GM23338 (cell line): ENCODE measurements around the gene GNB3. TPM values are rescaled to one million over a fixed set of nuclear protein-coding genes. Genes with fewer than 3 reads are reported as not detected.
"Not testable (repeated sequence)": the region's sequence is repeated elsewhere in the genome, so short reads cannot be mapped to it uniquely, and the experiment has no call there.

Source experiments
- ATAC-seq: fragments of 200-7000 bp; cut with Tn5 transposase; 3 replicates; pipeline ENCODE4 v1.9.1; 2020
- DNase-seq: peaks from one replicate; pipeline ENCODE4 v3.0.0-alpha.2; 2015; ENCODE audit warnings: low spot score
- H2AFZ ChIP-seq: fragments of 200-600 bp; sonication (generic); 2 replicates; pipeline ENCODE4 v1.8.0; 2016; ENCODE audit warnings: antibody characterized with exemption, mild to moderate bottlenecking, moderate library complexity
- H3F3A ChIP-seq: fragments of 200-600 bp; sonication (generic); replicated peaks from 2 replicates; pipeline ENCODE4 v1.8.0; 2017; ENCODE audit warnings: antibody characterized with exemption, mixed run types, low read depth
- H3K27ac ChIP-seq: fragments of 200-600 bp; sonication (generic); 2 replicates; pipeline ENCODE4 v1.6.1; 2016; ENCODE audit warnings: low read depth
- H3K27me3 ChIP-seq: fragments of 200-600 bp; sonication (generic); 2 replicates; pipeline ENCODE4 v1.8.0; 2016; ENCODE audit warnings: mild to moderate bottlenecking, mixed run types, moderate library complexity; ENCODE audit not compliant: insufficient read depth
- H3K36me3 ChIP-seq: fragments of 200-600 bp; sonication (generic); 2 replicates; pipeline ENCODE4 v1.8.0; 2016; ENCODE audit warnings: mild to moderate bottlenecking; ENCODE audit not compliant: insufficient read depth
- H3K4me1 ChIP-seq: fragments of 200-600 bp; sonication (generic); 2 replicates; pipeline ENCODE4 v1.8.0; 2016; ENCODE audit warnings: mild to moderate bottlenecking, moderate library complexity; ENCODE audit not compliant: insufficient read depth
- H3K4me2 ChIP-seq: fragments of 200-600 bp; sonication (generic); 2 replicates; pipeline ENCODE4 v1.7.1; 2017; ENCODE audit warnings: mixed run types
- H3K4me3 ChIP-seq: fragments of 200-600 bp; sonication (generic); 2 replicates; pipeline ENCODE4 v1.6.1; 2016; ENCODE audit warnings: mixed run types
- H3K79me2 ChIP-seq: fragments of 200-600 bp; sonication (generic); replicated peaks from 2 replicates; pipeline ENCODE4 v1.8.0; 2017; ENCODE audit warnings: mild to moderate bottlenecking; ENCODE audit not compliant: insufficient read depth
- H3K9me2 ChIP-seq: fragments of 200-600 bp; sonication (generic); 2 replicates; pipeline ENCODE4 v1.8.0; 2017; ENCODE audit not compliant: insufficient read depth
- H4K20me1 ChIP-seq: fragments of 200-600 bp; sonication (generic); replicated peaks from 2 replicates; pipeline ENCODE4 v1.8.0; 2017; ENCODE audit warnings: mild to moderate bottlenecking; ENCODE audit not compliant: insufficient read depth
- H3K27ac Mint-ChIP-seq: 2 replicates; pipeline ENCODE4 v1.8.0; 2020; ENCODE audit warnings: inconsistent platforms, mild to moderate bottlenecking, moderate library complexity, mixed read lengths
- H3K27me3 Mint-ChIP-seq: 3 replicates; pipeline ENCODE4 v1.8.0; 2022; ENCODE audit warnings: low read depth, mild to moderate bottlenecking, moderate library complexity, mixed read lengths, inconsistent platforms; ENCODE audit not compliant: insufficient read depth, poor library complexity
- H3K36me3 Mint-ChIP-seq: 3 replicates; pipeline ENCODE4 v1.8.0; 2021; ENCODE audit warnings: low read depth, mild to moderate bottlenecking, inconsistent platforms, moderate library complexity, mixed read lengths
- H3K4me1 Mint-ChIP-seq: 3 replicates; pipeline ENCODE4 v1.8.0; 2020; ENCODE audit warnings: mild to moderate bottlenecking, inconsistent platforms, mixed read lengths
- H3K4me3 Mint-ChIP-seq: 3 replicates; pipeline ENCODE4 v1.8.0; 2021; ENCODE audit warnings: moderate library complexity, mild to moderate bottlenecking, inconsistent platforms, mixed read lengths
- H3K9me3 Mint-ChIP-seq: 3 replicates; pipeline ENCODE4 v1.8.0; 2020; ENCODE audit warnings: moderate library complexity, mild to moderate bottlenecking, inconsistent platforms, mixed read lengths
- CREB1 ChIP-seq: fragments of 250-450 bp; sonication (Bioruptor Pico); IDR thresholded peaks from 2 replicates; pipeline ENCODE4 v1.5.0; 2020; ENCODE audit warnings: low read depth, mild to moderate bottlenecking, moderate library complexity
- ETS1 ChIP-seq: IDR thresholded peaks from 2 replicates; pipeline ENCODE4 v1.6.1; 2016; ENCODE audit warnings: antibody characterized with exemption
- EZH2 ChIP-seq: fragments of 200-600 bp; sonication (generic); IDR thresholded peaks from one replicate; pipeline ENCODE4 v1.8.0; 2017; ENCODE audit warnings: antibody characterized with exemption, mild to moderate bottlenecking, low read depth; ENCODE audit not compliant: unreplicated experiment
- POLR2AphosphoS5 ChIP-seq: IDR thresholded peaks from 2 replicates; pipeline ENCODE4 v1.6.1; 2016; ENCODE audit warnings: antibody characterized with exemption, low read depth
- polyA plus RNA-seq: library from polyadenylated mRNA; unstranded; fragments of >200 nt; fragmentation: Nextera tagmentation; extraction: Ambion mirVana; gene quantifications from 2 replicates; pipeline ENCODE4 v1.2.1, GENCODE V29; 2016
- total RNA-seq: library from RNA; depleted of rRNA; stranded (reverse); fragments of >200 nt; shearing (Covaris generic); gene quantifications from 2 replicates; pipeline ENCODE4 v1.2.3, GENCODE V29; 2014

GNB3 gene
- total and polyA plus RNA-seq, 2 experiments from 2014 or later: 5.4 to 8.2 TPM

GRCh38 chr12:6873094-6874014 is 32.6 kb downstream of the GNB3 start, which contains the start of gene SPSB2:
TSS of gene SPSB2 (minus strand) at chr12:6873303. CDS start at chr12:6872901, 402 bp downstream.
- H3F3A ChIP-seq: peaks cover 56% of the 10 kb centered on the region
- TF ChIP-seq CREB1 (CRISPR knock-in tag): 0 out of 2 replicates have a peak, but pooled peaks have one; percentile 25
- no peak for TF ChIP-seq EZH2
- peak; percentile 86 for TF ChIP-seq POLR2AphosphoS5
- 0 out of 2 replicates have a peak, but pooled peaks have one; percentile 30 for TF ChIP-seq ETS1
- Mint-ChIP-seq H3K36me3 (peaks cover 45% of the 10 kb centered on the region), H3K27me3 (peaks cover 41% of the 10 kb centered on the region), H3K9me3 (no peaks in the 10 kb centered on the region; the same call in 1 of the 3 replicates), H3K4me3 (peak within 1 kb of the TSS; percentile 92), H3K4me1 (peaks cover 41% of the 10 kb centered on the region), H3K27ac (peak within 1 kb of the TSS; percentile 93)
- H3K27me3 ChIP-seq: no peaks in the 10 kb centered on the region
- DNase-seq (peak; percentile 100), ATAC-seq (peak; percentile 74)
- peaks cover 14% of the 10 kb centered on the region; the same call in 1 of the 2 replicates for H3K36me3 ChIP-seq
- peak within 1 kb of the TSS; percentile 97 for H2AFZ ChIP-seq
- H4K20me1 ChIP-seq: peaks cover 29% of the 10 kb centered on the region
- peaks cover 39% of the 10 kb centered on the region for H3K4me1 ChIP-seq
- H3K4me3 ChIP-seq: peak within 1 kb of the TSS; percentile 99
- no peaks in the 10 kb centered on the region for H3K9me2 ChIP-seq
- H3K79me2 ChIP-seq: peaks cover 23% of the 10 kb centered on the region
- H3K4me2 ChIP-seq: peak within 1 kb of the TSS; percentile 100
- H3K27ac ChIP-seq: peak within 1 kb of the TSS; percentile 91

- not testable (repeated sequence) for H3K9me2 ChIP-seq, ATAC-seq, DNase-seq, H3K9me3 Mint-ChIP-seq, H3K27me3 ChIP-seq
- Histone ChIP-seq H3K4me1 (peaks cover 34% of the 10 kb centered on the region), H3K27ac (peak overlapping the region; percentile 91), H3K4me2 (peak overlapping the region; percentile 82), H3K4me3 (peak overlapping the region; percentile 99), H3K79me2 (peaks cover 16% of the 10 kb centered on the region; the same call in 1 of the 2 replicates), H4K20me1 (peaks cover 26% of the 10 kb centered on the region), H3K36me3 (peaks cover 14% of the 10 kb centered on the region; the same call in 1 of the 2 replicates), H2AFZ (peak overlapping the region; percentile 97), H3F3A (peaks cover 49% of the 10 kb centered on the region)
- H3K27ac Mint-ChIP-seq: peak overlapping the region; percentile 45; the same call in 1 of the 2 replicates
- H3K36me3 Mint-ChIP-seq: peaks cover 39% of the 10 kb centered on the region
- H3K27me3 Mint-ChIP-seq: peaks cover 34% of the 10 kb centered on the region
- peaks cover 34% of the 10 kb centered on the region for H3K4me1 Mint-ChIP-seq
- H3K4me3 Mint-ChIP-seq: peak overlapping the region; percentile 77
Observed at GRCh38 chr12:6874015-6874368, 33.3 kb downstream of the GNB3 start.

GRCh38 chr12:6879824-6880223 is 39.1 kb downstream of the GNB3 start:
- not testable (repeated sequence) for ATAC-seq, H3K36me3 ChIP-seq, H4K20me1 ChIP-seq, H2AFZ ChIP-seq, DNase-seq, H3K4me1 Mint-ChIP-seq, H3K27ac Mint-ChIP-seq, H3K79me2 ChIP-seq, H3K4me1 ChIP-seq, H3K4me3 Mint-ChIP-seq, H3K27ac ChIP-seq, H3K4me3 ChIP-seq, H3K9me3 Mint-ChIP-seq, H3K27me3 Mint-ChIP-seq, H3K27me3 ChIP-seq, H3K36me3 Mint-ChIP-seq, H3K4me2 ChIP-seq, H3K9me2 ChIP-seq
- H3F3A ChIP-seq: peaks cover 12% of the 10 kb centered on the region; the same call in 1 of the 2 replicates
